H1 (cell line): Measurements from ENCODE around the gene PIGT. TPM values are rescaled to one million over a fixed set of nuclear protein-coding genes. Genes with fewer than 3 reads are reported as not detected.

ENCODE experiments used
- CTCF ChIA-PET: fragments of 300-600 bp; sonication (Branson Sonifier 250); formaldehyde crosslinking; loops from one replicate; lab custom pipeline; 2021; ENCODE audit not compliant: partially characterized antibody; lab: Charles Lee
- POLR2A ChIA-PET: fragments of 300-600 bp; sonication (Branson Sonifier 250); formaldehyde crosslinking; loops from one replicate; lab custom pipeline; 2021; ENCODE audit warnings: inconsistent platforms; ENCODE audit not compliant: partially characterized antibody; lab: Charles Lee
- DNase-seq, 2 experiments: peaks; one replicate each; pipeline versions ENCODE4 v3.0.0 to v3.0.0-alpha.2; 2010 to 2022; ENCODE audit warnings: low spot score in 2 of 2, low read depth in 1 of 2, mixed read lengths in 1 of 2
- FAIRE-seq: peaks from 2 replicates; lab custom pipeline; 2011; peaks lifted over from hg19 to GRCh38; lab: Jason Lieb, UNC
- H2AFZ ChIP-seq: 2 replicates; pipeline ENCODE4 v1.8.1; 2012; ENCODE audit warnings: low read length, inconsistent platforms
- H2AK5ac ChIP-seq: 2 replicates; pipeline ENCODE4 v1.6.1; 2013; ENCODE audit warnings: low read depth, low read length
- H2BK120ac ChIP-seq: replicated peaks from 2 replicates; pipeline ENCODE3; 2013; ENCODE audit warnings: low read depth, low read length, inconsistent platforms
- H2BK12ac ChIP-seq: 2 replicates; pipeline ENCODE4 v1.6.1; 2013; ENCODE audit warnings: low read depth, low read length
- H2BK15ac ChIP-seq: 2 replicates; pipeline ENCODE4 v1.6.1; 2013; ENCODE audit warnings: low read length
- H2BK20ac ChIP-seq: 2 replicates; pipeline ENCODE4 v1.6.1; 2013; ENCODE audit warnings: low read length
- H2BK5ac ChIP-seq: 2 replicates; pipeline ENCODE4 v1.6.1; 2013; ENCODE audit warnings: low read depth, low read length
- H3K14ac ChIP-seq: 2 replicates; pipeline ENCODE4 v1.6.1; 2013; ENCODE audit warnings: inconsistent platforms; ENCODE audit not compliant: insufficient read length
- H3K18ac ChIP-seq: 2 replicates; pipeline ENCODE4 v1.6.1; 2013; ENCODE audit warnings: low read length; ENCODE audit errors: extremely low read depth
- H3K23ac ChIP-seq: 2 replicates; pipeline ENCODE4 v1.6.1; 2013; ENCODE audit warnings: inconsistent platforms; ENCODE audit not compliant: insufficient read length
- H3K23me2 ChIP-seq: 2 replicates; pipeline ENCODE4 v1.6.1; 2013; ENCODE audit warnings: low read depth, low read length
- H3K27ac ChIP-seq: 2 replicates; pipeline ENCODE4 v1.6.1; 2011; ENCODE audit warnings: low read depth, low read length, inconsistent platforms
- H3K27me3 ChIP-seq, 4 experiments: replicated peaks in 1 of 4; 1 replicate in 1 of 4; 2 replicates in 3 of 4; pipeline versions ENCODE4 v1.6.1 to v1.8.1; 2011 to 2013; ENCODE audit warnings: low read length in 3 of 4, mild to moderate bottlenecking in 3 of 4, inconsistent platforms in 2 of 4, mixed read lengths in 2 of 4, moderate library complexity in 1 of 4; ENCODE audit not compliant: control insufficient read depth in 3 of 4, insufficient read depth in 3 of 4; ENCODE audit errors: extremely low read depth in 1 of 4
- H3K36me3 ChIP-seq, 4 experiments: 2 replicates each; pipeline versions ENCODE4 v1.6.1 to v1.8.1; 2011 to 2013; ENCODE audit warnings: mild to moderate bottlenecking in 4 of 4, low read length in 3 of 4, moderate library complexity in 2 of 4, control low read depth in 1 of 4, inconsistent platforms in 1 of 4; ENCODE audit not compliant: insufficient read depth in 4 of 4, control insufficient read depth in 2 of 4
- H3K4ac ChIP-seq: replicated peaks from 2 replicates; pipeline ENCODE3; 2013; ENCODE audit warnings: low read length, low read depth, mixed read lengths, inconsistent platforms; ENCODE audit not compliant: insufficient read length
- H3K4me1 ChIP-seq, 4 experiments: replicated peaks in 1 of 4; 1 replicate in 1 of 4; 2 replicates in 3 of 4; pipeline versions ENCODE4 v1.6.1 to v1.8.1; 2011 to 2013; ENCODE audit warnings: low read length in 3 of 4, inconsistent platforms in 2 of 4, mixed read lengths in 1 of 4; ENCODE audit not compliant: insufficient read depth in 4 of 4, control insufficient read depth in 3 of 4
- H3K4me2 ChIP-seq, 2 experiments: 2 replicates each; pipeline versions ENCODE4 v1.6.1 to v1.8.1; 2011 to 2013; ENCODE audit warnings: low read depth in 2 of 2, low read length in 2 of 2, control low read depth in 1 of 2, inconsistent platforms in 1 of 2, mild to moderate bottlenecking in 1 of 2; ENCODE audit not compliant: insufficient read depth in 1 of 2
- H3K4me3 ChIP-seq, 4 experiments: fragments of 200-600, 300-600 bp in 1 of 4; sonication (generic), shearing (Covaris generic), sonication (Bioruptor Twin) in 1 of 4; 2 replicates each; pipeline versions ENCODE4 v1.5.1 to v1.8.1; 2011 to 2016; ENCODE audit warnings: low read length in 4 of 4, low read depth in 3 of 4, control low read depth in 2 of 4, inconsistent platforms in 2 of 4, mild to moderate bottlenecking in 2 of 4, mixed read lengths in 1 of 4, moderate library complexity in 1 of 4; ENCODE audit not compliant: insufficient read depth in 2 of 4; ENCODE audit errors: extremely low read depth in 1 of 4
- H3K56ac ChIP-seq: replicated peaks from 2 replicates; pipeline ENCODE3; 2013; ENCODE audit warnings: low read depth, mild to moderate bottlenecking, mixed read lengths, low read length, inconsistent platforms; ENCODE audit not compliant: insufficient read length
- H3K79me1 ChIP-seq: 2 replicates; pipeline ENCODE4 v1.6.1; 2013; ENCODE audit warnings: low read depth, low read length, control low read depth
- H3K79me2 ChIP-seq, 2 experiments: 2 replicates each; pipeline versions ENCODE4 v1.6.1 to v1.8.1; 2012 to 2013; ENCODE audit warnings: low read length in 2 of 2, mild to moderate bottlenecking in 2 of 2, inconsistent platforms in 1 of 2; ENCODE audit not compliant: insufficient read depth in 2 of 2, control insufficient read depth in 1 of 2
- H3K9ac ChIP-seq, 4 experiments: replicated peaks in 1 of 4; 1 replicate in 1 of 4; 2 replicates in 3 of 4; pipeline versions ENCODE4 v1.6.1 to v1.8.1; 2011 to 2013; ENCODE audit warnings: low read depth in 3 of 4, low read length in 3 of 4, control low read depth in 2 of 4, mild to moderate bottlenecking in 2 of 4, moderate library complexity in 2 of 4, inconsistent platforms in 1 of 4; ENCODE audit errors: extremely low read depth in 1 of 4
- H3K9me3 ChIP-seq, 2 experiments: 2 replicates each; pipeline versions ENCODE4 v1.6.1 to v1.8.1; 2012 to 2013; ENCODE audit warnings: mild to moderate bottlenecking in 2 of 2, moderate library complexity in 2 of 2, control low read depth in 1 of 2, inconsistent platforms in 1 of 2, low read depth in 1 of 2, low read length in 1 of 2, mixed read lengths in 1 of 2; ENCODE audit not compliant: insufficient read depth in 2 of 2
- H4K20me1 ChIP-seq, 2 experiments: replicated peaks in 1 of 2; 2 replicates each; pipeline versions ENCODE3 to v1.8.1; 2011 to 2013; ENCODE audit warnings: inconsistent platforms in 2 of 2, low read length in 2 of 2, mild to moderate bottlenecking in 1 of 2; ENCODE audit not compliant: insufficient read depth in 2 of 2, control insufficient read depth in 1 of 2
- H4K5ac ChIP-seq: 2 replicates; pipeline ENCODE4 v1.6.1; 2013; ENCODE audit warnings: low read length, low read depth, mixed read lengths, inconsistent platforms; ENCODE audit not compliant: insufficient read length
- H4K8ac ChIP-seq: 2 replicates; pipeline ENCODE4 v1.8.0; 2013; ENCODE audit warnings: mild to moderate bottlenecking, moderate library complexity, low read length, inconsistent platforms; ENCODE audit not compliant: insufficient read depth; ENCODE audit errors: extremely low read depth
- H4K91ac ChIP-seq: replicated peaks from 2 replicates; pipeline ENCODE3; 2013; ENCODE audit warnings: low read length, mixed read lengths, inconsistent platforms; ENCODE audit not compliant: insufficient read length
- ATF2 ChIP-seq: IDR thresholded peaks from 2 replicates; pipeline ENCODE4 v1.6.1; 2012; ENCODE audit warnings: low read length, inconsistent platforms
- CBX8 ChIP-seq: fragments of 300-800, 300-1000 bp; sonication (generic); IDR thresholded peaks from 2 replicates; pipeline ENCODE4 v1.7.1; 2016; ENCODE audit warnings: low read depth, low read length, borderline replicate concordance
- CEBPB ChIP-seq: IDR thresholded peaks from 2 replicates; pipeline ENCODE4 v1.6.1; 2012; ENCODE audit warnings: low read depth, low read length
- CTCF ChIP-seq, 3 experiments: IDR thresholded peaks; 1 replicate in 2 of 3; 2 replicates in 1 of 3; pipeline versions ENCODE4 v1.5.1 to v1.6.1; 2011; ENCODE audit warnings: low read length in 3 of 3, mild to moderate bottlenecking in 3 of 3, inconsistent platforms in 2 of 3, low read depth in 1 of 3, moderate library complexity in 1 of 3; ENCODE audit not compliant: insufficient read depth in 1 of 3; ENCODE audit errors: control extremely low read depth in 1 of 3
- GABPA ChIP-seq: IDR thresholded peaks from 2 replicates; pipeline ENCODE4 v1.6.1; 2011; ENCODE audit warnings: mild to moderate bottlenecking, low read length, moderate library complexity, borderline replicate concordance; ENCODE audit not compliant: insufficient read depth
- WGBS, 2 experiments: shearing (Covaris generic) in 1 of 2; methylation state at CpG; one replicate each; pipeline versions ENCODE4 v1.1.6 to v1.1.7; 2013 to 2015; ENCODE audit warnings: low lambda C conversion rate in 2 of 2, mixed read lengths in 2 of 2, inconsistent platforms in 1 of 2, low coverage in 1 of 2, missing lambda C conversion rate in 1 of 2; ENCODE audit not compliant: insufficient replicate concordance in 2 of 2, insufficient coverage in 1 of 2, insufficient read length in 1 of 2; ENCODE audit errors: extremely low coverage in 1 of 2, missing lambda C conversion rate in 1 of 2; 5-methylcytosine and 5-hydroxymethylcytosine counted together
- polyA plus RNA-seq, 7 experiments: library from polyadenylated mRNA; depleted of rRNA in 3 of 7; stranded (reverse) in 5 of 7; unstranded in 2 of 7; fragments of >200 nt in 5 of 7; fragments of 200-250 nt in 2 of 7; gene quantifications; 1 replicate in 5 of 7; 2 replicates in 1 of 7; 4 replicates in 1 of 7; pipeline versions ENCODE4 v1.2.1 to v1.2.3, GENCODE V29; 2011 to 2013; ENCODE audit warnings: missing spikeins in 2 of 7, mixed read lengths in 2 of 7
- total RNA-seq: library from RNA; stranded (reverse); fragmentation: NEBNext Ultra II Directional; extraction: Animal tissue kit (Norgen Biotek cat#: 25700); gene quantifications from 2 replicates; pipeline ENCODE4 v1.2.1, GENCODE V29; 2021

The PIGT gene
- total and polyA plus RNA-seq, 2 of the 8 experiments (the other 6 are each of a cell fraction or from before 2014, with no cell fraction given) = 66.0 to 89.7 TPM

GRCh38 chr20:45469336-45470261 lies 53.7 kb downstream of the PIGT start, which contains the start of gene WFDC2:
WFDC2 (plus strand) TSS chr20:45469753; CDS start chr20:45469782, 29 bp downstream.
- Histone ChIP-seq H3K27me3 (peaks cover 0 to 4% (median 1%) of the 10 kb centered on the region in 4 experiments; a peak in 3 of 7 replicates), H3K27ac (peak within 1 kb of the TSS; percentile 36; the same call in 1 of the 2 replicates)
- TF ChIP-seq GABPA (0 out of 2 replicates have a peak, but pooled peaks have one; percentile 44), CBX8 (no peak), CTCF (IDR thresholded peaks at IDR 0.05; ENCODE audit: control extremely low read depth in 1 of 3, insufficient read depth in 1 of 3, low read depth in 1 of 3, low read length in 3 of 3) (peak; percentile 22 to 67 (median 44)), CEBPB (peak; percentile 29; the same call in 1 of the 2 replicates), ATF2 (no peak)

More at GRCh38 chr20:45469336-45470261, 53.7 kb downstream of the PIGT start, which contains the start of gene WFDC2:
- DNase-seq = peak in 1 of 2 experiments; percentile 78
- H2BK5ac ChIP-seq = peak within 1 kb of the TSS; percentile 81; the same call in 1 of the 2 replicates
- H4K91ac ChIP-seq = peak within 1 kb of the TSS; percentile 90
- no peak within 1 kb of the TSS for H2BK20ac ChIP-seq
- H3K9me3 ChIP-seq = no peaks in the 10 kb centered on the region
- H3K4me1 ChIP-seq = peaks cover 2 to 20% (median 7%) of the 10 kb centered on the region in 4 experiments
- peak within 1 kb of the TSS; percentile 47 for H4K5ac ChIP-seq
- H3K4me2 ChIP-seq = peak within 1 kb of the TSS; percentile 69 to 98
- no peak within 1 kb of the TSS for H3K23ac ChIP-seq
- no peaks in the 10 kb centered on the region for H4K20me1 ChIP-seq
- WGBS, 2 experiments = 3% methylated on average over 33 of the region's 54 CpGs; no CpG with 5 or more reads in 1 of the 2 experiments
- H3K9ac ChIP-seq = peak within 1 kb of the TSS; percentile 53 to 66 (median 62)
- peak within 1 kb of the TSS; percentile 73 for H2BK120ac ChIP-seq
- no peaks in the 10 kb centered on the region for H3K36me3 ChIP-seq
- peak within 1 kb of the TSS; percentile 80; the same call in 1 of the 2 replicates for H2BK12ac ChIP-seq
- peak within 1 kb of the TSS; percentile 59 for H3K56ac ChIP-seq
- peak within 1 kb of the TSS; percentile 86 for H3K18ac ChIP-seq
- peak within 1 kb of the TSS; percentile 88 for H4K8ac ChIP-seq
- no peak within 1 kb of the TSS for H3K14ac ChIP-seq
- peak within 1 kb of the TSS; percentile 63 to 77 (median 70) for H3K4me3 ChIP-seq
- H2AK5ac ChIP-seq = no peak within 1 kb of the TSS; the same call in 1 of the 2 replicates
- no peak for FAIRE-seq
- POLR2A ChIA-PET = interaction anchor here (0.8 to 3.0 kb wide), 12 partner anchors 8 to 302 kb away, joined by 3 to 24 read pairs (median 4); partner anchors contain the start of gene PIGT
- peak within 1 kb of the TSS; percentile 74 for H3K4ac ChIP-seq
- no peaks in the 10 kb centered on the region for H3K79me1 ChIP-seq
- H3K79me2 ChIP-seq = no peaks in the 10 kb centered on the region
- peaks cover 11% of the 10 kb centered on the region; the same call in 1 of the 2 replicates for H3K23me2 ChIP-seq
- H2BK15ac ChIP-seq = peak within 1 kb of the TSS; percentile 97; the same call in 1 of the 2 replicates
- no peak within 1 kb of the TSS; the same call in 1 of the 2 replicates for H2AFZ ChIP-seq
- CTCF ChIA-PET = interaction anchor here (0.6 to 18.5 kb wide), 11 partner anchors 8 to 176 kb away, joined by 3 to 317 read pairs (median 4); no protein-coding TSS in a partner anchor
